ENCODE results near the gene ATXN10. TPM values are rescaled to one million over a fixed set of nuclear protein-coding genes. Genes with fewer than 3 reads are reported as not detected.

Gene ATXN10
- total RNA-seq, 1 experiment from 2014 or later = 135 TPM

GRCh38 chr22:45859231-45860161, 187.9 kb downstream of the ATXN10 start:
- H3K4me1 ChIP-seq (ENCODE audit: control insufficient read depth in 1 of 2, insufficient read depth in 2 of 2, low read length in 2 of 2) = peaks cover 0 to 3% of the 10 kb centered on the region in 2 experiments; a peak in 2 of 4 replicates
- BruUV-seq (replicated peaks) = no TSS peak
- H3K36me3 ChIP-seq (ENCODE audit: control insufficient read depth in 1 of 2, insufficient read depth in 2 of 2, low read length in 2 of 2) = no peaks in the 10 kb centered on the region; a peak in 1 of 4 replicates
- ChIA-PET CTCF (no interaction called here), POLR2A (no interaction called here), RAD21 (ENCODE audit: low non-redundant PET in 1 of 2, low total read pairs in 2 of 2, uncharacterized antibody in 2 of 2, unreplicated experiment in 2 of 2) (no interaction called here)
- TF ChIP-seq MAX (IDR thresholded peaks at IDR 0.05) = no peak
- TF ChIP-seq ZNF274 (IDR thresholded peaks at IDR 0.05; ENCODE audit: low read depth, low read length) = no peak
- TF ChIP-seq SRF (IDR thresholded peaks at IDR 0.05; ENCODE audit: low read depth) = no peak
- TF ChIP-seq, protein P1, sequence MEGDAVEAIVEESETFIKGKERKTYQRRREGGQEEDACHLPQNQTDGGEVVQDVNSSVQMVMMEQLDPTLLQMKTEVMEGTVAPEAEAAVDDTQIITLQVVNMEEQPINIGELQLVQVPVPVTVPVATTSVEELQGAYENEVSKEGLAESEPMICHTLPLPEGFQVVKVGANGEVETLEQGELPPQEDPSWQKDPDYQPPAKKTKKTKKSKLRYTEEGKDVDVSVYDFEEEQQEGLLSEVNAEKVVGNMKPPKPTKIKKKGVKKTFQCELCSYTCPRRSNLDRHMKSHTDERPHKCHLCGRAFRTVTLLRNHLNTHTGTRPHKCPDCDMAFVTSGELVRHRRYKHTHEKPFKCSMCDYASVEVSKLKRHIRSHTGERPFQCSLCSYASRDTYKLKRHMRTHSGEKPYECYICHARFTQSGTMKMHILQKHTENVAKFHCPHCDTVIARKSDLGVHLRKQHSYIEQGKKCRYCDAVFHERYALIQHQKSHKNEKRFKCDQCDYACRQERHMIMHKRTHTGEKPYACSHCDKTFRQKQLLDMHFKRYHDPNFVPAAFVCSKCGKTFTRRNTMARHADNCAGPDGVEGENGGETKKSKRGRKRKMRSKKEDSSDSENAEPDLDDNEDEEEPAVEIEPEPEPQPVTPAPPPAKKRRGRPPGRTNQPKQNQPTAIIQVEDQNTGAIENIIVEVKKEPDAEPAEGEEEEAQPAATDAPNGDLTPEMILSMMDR (IDR thresholded peaks at IDR 0.05 in 2 of 3, conservative IDR thresholded peaks at IDR 0.05 in 1 of 3; ENCODE audit: borderline replicate concordance in 1 of 3, insufficient read depth in 1 of 3, low read depth in 2 of 3, low read length in 2 of 3) = no peak
- TF ChIP-seq POLR2AphosphoS5 (IDR thresholded peaks at IDR 0.05; ENCODE audit: low read depth, low read length) = no peak
- TF ChIP-seq YY1 (IDR thresholded peaks at IDR 0.05; ENCODE audit: extremely low read depth, insufficient replicate concordance, low read depth, low read length) = no peak
- TF ChIP-seq JUND (IDR thresholded peaks at IDR 0.05) = no peak
- no peak for TF ChIP-seq EGR1 (IDR thresholded peaks at IDR 0.05; ENCODE audit: low read depth)
- no peak for TF ChIP-seq RAD21 (IDR thresholded peaks at IDR 0.05; ENCODE audit: low read depth)
- TF ChIP-seq, protein P2, sequence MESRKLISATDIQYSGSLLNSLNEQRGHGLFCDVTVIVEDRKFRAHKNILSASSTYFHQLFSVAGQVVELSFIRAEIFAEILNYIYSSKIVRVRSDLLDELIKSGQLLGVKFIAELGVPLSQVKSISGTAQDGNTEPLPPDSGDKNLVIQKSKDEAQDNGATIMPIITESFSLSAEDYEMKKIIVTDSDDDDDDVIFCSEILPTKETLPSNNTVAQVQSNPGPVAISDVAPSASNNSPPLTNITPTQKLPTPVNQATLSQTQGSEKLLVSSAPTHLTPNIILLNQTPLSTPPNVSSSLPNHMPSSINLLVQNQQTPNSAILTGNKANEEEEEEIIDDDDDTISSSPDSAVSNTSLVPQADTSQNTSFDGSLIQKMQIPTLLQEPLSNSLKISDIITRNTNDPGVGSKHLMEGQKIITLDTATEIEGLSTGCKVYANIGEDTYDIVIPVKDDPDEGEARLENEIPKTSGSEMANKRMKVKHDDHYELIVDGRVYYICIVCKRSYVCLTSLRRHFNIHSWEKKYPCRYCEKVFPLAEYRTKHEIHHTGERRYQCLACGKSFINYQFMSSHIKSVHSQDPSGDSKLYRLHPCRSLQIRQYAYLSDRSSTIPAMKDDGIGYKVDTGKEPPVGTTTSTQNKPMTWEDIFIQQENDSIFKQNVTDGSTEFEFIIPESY (IDR thresholded peaks at IDR 0.05; ENCODE audit: extremely low read depth, insufficient replicate concordance, low read length) = no peak
- H3K27me3 ChIP-seq (ENCODE audit: insufficient read depth, low read length) = no peaks in the 10 kb centered on the region
- no peaks in the 10 kb centered on the region for H3K9me2 ChIP-seq (ENCODE audit: insufficient read depth)
- H3K4me3 ChIP-seq (replicated peaks in 1 of 2; ENCODE audit: low read depth in 1 of 2, low read length in 2 of 2) = no peak overlapping the region
- H3K9me3 ChIP-seq (ENCODE audit: control insufficient read depth in 1 of 2, insufficient read depth in 1 of 2, low read depth in 1 of 2, low read length in 2 of 2) = no peaks in the 10 kb centered on the region
- no peaks in the 10 kb centered on the region for H4K20me1 ChIP-seq (ENCODE audit: insufficient read depth)
- H2AFZ ChIP-seq (ENCODE audit: low read depth, low read length, poor library complexity, severe bottlenecking) = no peak overlapping the region
- no peak for ATAC-seq
- no peak for DNase-seq (ENCODE audit: low read depth, low spot score)
- intact Hi-C loops (cut with micrococcal nuclease) = loop anchor here (10.0 kb wide), 2 partner anchors 215 to 285 kb away; no protein-coding TSS in a partner anchor
- no peak overlapping the region for H3K4me2 ChIP-seq (ENCODE audit: low read length)
- H3K27ac ChIP-seq (ENCODE audit: low read depth, low read length) = no peak overlapping the region
- no peaks in the 10 kb centered on the region for H3K79me2 ChIP-seq (ENCODE audit: insufficient read depth, low read length)
- no peak overlapping the region for H3K9ac ChIP-seq (ENCODE audit: low read length)
